CD4-positive, alpha-beta T cell (primary cell): ENCODE results near the gene REXO4. TPM values are rescaled to one million over a fixed set of nuclear protein-coding genes. Genes with fewer than 3 reads are reported as not detected.

ENCODE experiments used
- ATAC-seq: fragments of 200-7000 bp; cut with Tn5 transposase; one replicate; pipeline ENCODE4 v1.10.0; 2022; ENCODE audit warnings: mild to moderate bottlenecking; ENCODE audit not compliant: poor library complexity
- CTCF ChIA-PET: fragments of 350-600 bp; sonication (Branson Sonifier 250); formaldehyde crosslinking; loops from one replicate; lab custom pipeline; 2021; ENCODE audit warnings: antibody characterized with exemption, inconsistent platforms; lab: Charles Lee
- POLR2A ChIA-PET: fragments of 350-600 bp; sonication (Branson Sonifier 250); formaldehyde crosslinking; loops from one replicate; lab custom pipeline; 2021; ENCODE audit warnings: antibody characterized with exemption, inconsistent platforms; lab: Charles Lee
- DNase-seq, 14 experiments: peaks; one replicate each; pipeline ENCODE4 v3.0.0-alpha.2; 2013 to 2020; ENCODE audit warnings: mixed read lengths in 2 of 14
- H3K27ac ChIP-seq, 2 donors: one replicate each; pipeline versions ENCODE4 v1.5.1 to v1.7.0; 2013; ENCODE audit warnings: low read length in 2 of 2, low read depth in 1 of 2, mild to moderate bottlenecking in 1 of 2
- H3K27me3 ChIP-seq, 2 experiments: 1 replicate in 1 of 2; 2 replicates in 1 of 2; pipeline versions ENCODE4 v1.6.1 to v1.7.0; 2013; ENCODE audit warnings: low read length in 2 of 2, control low read depth in 1 of 2, mild to moderate bottlenecking in 1 of 2, moderate library complexity in 1 of 2; ENCODE audit not compliant: insufficient read depth in 2 of 2, control insufficient read depth in 1 of 2
- H3K36me3 ChIP-seq: one replicate; pipeline ENCODE4 v1.6.1; 2013; ENCODE audit warnings: low read length, control low read depth; ENCODE audit not compliant: insufficient read depth
- H3K4me1 ChIP-seq: one replicate; pipeline ENCODE4 v1.6.1; 2013; ENCODE audit warnings: low read length, control low read depth; ENCODE audit not compliant: insufficient read depth
- H3K4me3 ChIP-seq: one replicate; pipeline ENCODE4 v1.5.1; 2013; ENCODE audit warnings: mild to moderate bottlenecking, low read length, moderate library complexity
- H3K9me3 ChIP-seq, 2 experiments: 1 replicate in 1 of 2; 2 replicates in 1 of 2; pipeline versions ENCODE4 v1.6.1 to v1.7.0; 2013; ENCODE audit warnings: low read length in 2 of 2, mild to moderate bottlenecking in 2 of 2, control low read depth in 1 of 2, moderate library complexity in 1 of 2; ENCODE audit not compliant: control insufficient read depth in 1 of 2, insufficient read depth in 1 of 2
- H3K27ac Mint-ChIP-seq: one replicate; pipeline ENCODE4 v1.8.0; 2020; ENCODE audit warnings: mixed read lengths
- H3K27me3 Mint-ChIP-seq: one replicate; pipeline ENCODE4 v1.8.0; 2021; ENCODE audit warnings: mixed read lengths
- H3K36me3 Mint-ChIP-seq: one replicate; pipeline ENCODE4 v1.8.0; 2021; ENCODE audit warnings: low read depth, mixed read lengths
- H3K4me1 Mint-ChIP-seq: one replicate; pipeline ENCODE4 v1.8.0; 2021; ENCODE audit warnings: low read depth, mixed read lengths
- H3K4me3 Mint-ChIP-seq: one replicate; pipeline ENCODE4 v1.8.0; 2020; ENCODE audit warnings: mild to moderate bottlenecking, mixed read lengths
- H3K9me3 Mint-ChIP-seq: one replicate; pipeline ENCODE4 v1.8.0; 2020; ENCODE audit warnings: mixed read lengths
- CTCF ChIP-seq: fragments of 200-600 bp; IDR thresholded peaks from one replicate; pipeline ENCODE4 v1.8.0; 2022; ENCODE audit warnings: antibody characterized with exemption, mild to moderate bottlenecking
- intact Hi-C, 2 experiments: fragments of 100-400 bp; cut with DNase I in 1 of 2; cut with micrococcal nuclease in 1 of 2; formaldehyde crosslinking; loops; one replicate each; pipeline versions ENCODE4 v1.15.1 to v1.9.0; 2023 to 2025; cut with DNase I, micrococcal nuclease
- total RNA-seq, 174 experiments: library from RNA in 2 of 174; stranded (reverse) in 2 of 174; gene quantifications; one replicate each; pipeline ENCODE4 v1.2.3 and lab custom pipeline; 2021 to 2026

The REXO4 gene
- total RNA-seq, 2 experiments from 2014 or later: 17.3 to 18.5 TPM

- TF ChIP-seq CTCF: no peak
- H3K27me3 Mint-ChIP-seq: no peaks in the 10 kb centered on the region
- peaks cover 9% of the 10 kb centered on the region for H3K4me1 ChIP-seq
- no peak overlapping the region for H3K27ac Mint-ChIP-seq
- H3K27me3 ChIP-seq: no peaks in the 10 kb centered on the region
- peaks cover 35% of the 10 kb centered on the region for H3K36me3 Mint-ChIP-seq
- CTCF ChIA-PET: interaction anchor here (1.7 kb wide), 1 partner anchor 46 kb away, joined by 4 read pairs; the partner anchor contains the start of genes SURF1 and SURF2
- intact Hi-C loops: loop anchor here in 1 of 2 experiments (10.0 kb wide), 1 partner anchor 322 kb away; no protein-coding TSS in a partner anchor
- H3K9me3 Mint-ChIP-seq: no peaks in the 10 kb centered on the region
- peaks cover 29% of the 10 kb centered on the region for H3K36me3 ChIP-seq
- peaks cover 6% of the 10 kb centered on the region for H3K4me1 Mint-ChIP-seq
- ATAC-seq (no peak), DNase-seq (no peak)
- POLR2A ChIA-PET: no interaction called here
- H3K27ac ChIP-seq: no peak overlapping the region
- H3K4me3 Mint-ChIP-seq: no peak overlapping the region
- no peak overlapping the region for H3K4me3 ChIP-seq
- no peaks in the 10 kb centered on the region for H3K9me3 ChIP-seq
Measured at GRCh38 chr9:133402689-133403088, 15.1 kb downstream of the REXO4 start.

- intact Hi-C loops: loop anchor here in 1 of 2 experiments (10.0 kb wide), 1 partner anchor 323 kb away; no protein-coding TSS in a partner anchor
- Histone ChIP-seq H3K27me3 (no peaks in the 10 kb centered on the region), H3K36me3 (peaks cover 20% of the 10 kb centered on the region), H3K4me3 (no peak overlapping the region), H3K4me1 (peaks cover 1% of the 10 kb centered on the region), H3K9me3 (no peaks in the 10 kb centered on the region), H3K27ac (no peak overlapping the region)
- no peak overlapping the region for H3K4me3 Mint-ChIP-seq
- ATAC-seq (no peak), DNase-seq (no peak)
- POLR2A ChIA-PET: no interaction called here
- no peaks in the 10 kb centered on the region for H3K27me3 Mint-ChIP-seq
- CTCF ChIA-PET: no interaction called here
- no peak for TF ChIP-seq CTCF
- peaks cover 24% of the 10 kb centered on the region for H3K36me3 Mint-ChIP-seq
- no peak overlapping the region for H3K27ac Mint-ChIP-seq
- peaks cover under 1% of the 10 kb centered on the region for H3K4me1 Mint-ChIP-seq
- no peaks in the 10 kb centered on the region for H3K9me3 Mint-ChIP-seq
Measured at GRCh38 chr9:133401588-133401987, 16.2 kb downstream of the REXO4 start.

GRCh38 chr9:133400292-133400691 lies 17.5 kb downstream of the REXO4 start:
- Mint-ChIP-seq H3K36me3 (peaks cover 11% of the 10 kb centered on the region), H3K4me3 (no peak overlapping the region), H3K27ac (no peak overlapping the region), H3K27me3 (no peaks in the 10 kb centered on the region), H3K4me1 (no peaks in the 10 kb centered on the region), H3K9me3 (no peaks in the 10 kb centered on the region)
- ATAC-seq (no peak), DNase-seq (no peak)
- no peaks in the 10 kb centered on the region for H3K9me3 ChIP-seq
- no peaks in the 10 kb centered on the region for H3K4me1 ChIP-seq
- H3K27ac ChIP-seq: no peak overlapping the region
- intact Hi-C loops: loop anchor here in 1 of 2 experiments (10.0 kb wide), 1 partner anchor 325 kb away; no protein-coding TSS in a partner anchor
- H3K27me3 ChIP-seq: no peaks in the 10 kb centered on the region
- ChIA-PET CTCF (no interaction called here), POLR2A (no interaction called here)
- H3K4me3 ChIP-seq: no peak overlapping the region
- peaks cover 7% of the 10 kb centered on the region for H3K36me3 ChIP-seq
- TF ChIP-seq CTCF: no peak
